Measurements from ENCODE around the gene SV2B. TPM values are rescaled to one million over a fixed set of nuclear protein-coding genes. Genes with fewer than 3 reads are reported as not detected.

Gene SV2B
- total RNA-seq, 1 experiment from 2014 or later, result not detected

GRCh38 chr15:91061230-91061629 lies 38.8 kb upstream of the SV2B start:
- Histone ChIP-seq H4K5ac (ENCODE audit: insufficient read length, low read depth, low read length) (no peak overlapping the region), H3K14ac (ENCODE audit: insufficient read depth, low read length) (no peak overlapping the region), H4K8ac (replicated peaks; ENCODE audit: insufficient read length, low read depth, low read length) (no peak overlapping the region), H2BK15ac (ENCODE audit: low read depth, low read length) (no peak overlapping the region), H3K56ac (ENCODE audit: insufficient read length, low read depth, low read length) (no peak overlapping the region), H2BK20ac (ENCODE audit: low read depth, low read length, poor library complexity, severe bottlenecking) (no peak overlapping the region), H3K9ac (ENCODE audit: extremely low read depth, insufficient read length, low read length) (no peak overlapping the region), H3K23me2 (ENCODE audit: insufficient read length, low read depth, low read length, poor library complexity, severe bottlenecking) (no peaks in the 10 kb centered on the region), H2BK12ac (ENCODE audit: insufficient read length, low read depth, low read length) (no peak overlapping the region), H2BK120ac (ENCODE audit: low read depth, low read length, poor library complexity, severe bottlenecking) (no peak overlapping the region), H4K20me1 (ENCODE audit: control insufficient read depth, insufficient read depth, insufficient read length) (no peaks in the 10 kb centered on the region), H3K27ac (ENCODE audit: insufficient read length, low read depth, low read length) (no peak overlapping the region), H3T11ph (ENCODE audit: low read length) (no peak overlapping the region), H3K79me1 (ENCODE audit: insufficient read depth, low read depth, low read length, poor library complexity, severe bottlenecking) (no peaks in the 10 kb centered on the region), H3K18ac (ENCODE audit: insufficient read length, low read depth, low read length) (no peak overlapping the region), H2BK5ac (ENCODE audit: insufficient read length, low read length) (no peak overlapping the region), H3K23ac (ENCODE audit: insufficient read length, low read depth, low read length) (no peak overlapping the region), H3K4ac (ENCODE audit: low read depth, low read length) (no peak overlapping the region), H3K27me3 (ENCODE audit: insufficient read depth, low read length) (no peaks in the 10 kb centered on the region), H2AK5ac (ENCODE audit: insufficient read length, low read length) (no peak overlapping the region), H3K4me2 (ENCODE audit: insufficient read depth, insufficient read length, low read length) (no peak overlapping the region), H3K79me2 (ENCODE audit: insufficient read depth, low read length) (no peaks in the 10 kb centered on the region; the same call in 1 of the 2 replicates), H4K91ac (ENCODE audit: insufficient read length, low read depth, low read length) (no peak overlapping the region), H3K4me1 (ENCODE audit: insufficient read depth, low read length) (no peaks in the 10 kb centered on the region), H3K9me3 (ENCODE audit: control insufficient read depth, low read depth, low read length) (peaks cover 4% of the 10 kb centered on the region), H2AFZ (ENCODE audit: low read length) (no peak overlapping the region)
- H3K9me3 Mint-ChIP-seq, result peaks cover 7 to 12% of the 10 kb centered on the region in 2 experiments
- H3K36me3 Mint-ChIP-seq (ENCODE audit: insufficient read depth in 1 of 3, low read depth in 3 of 3), result peaks cover 0 to 12% (median 3%) of the 10 kb centered on the region in 3 experiments; a peak in 4 of 7 replicates
- TF ChIP-seq CTCF (conservative IDR thresholded peaks at IDR 0.05), result no peak
- no peak overlapping the region for H3K27ac Mint-ChIP-seq
- H3K4me3 Mint-ChIP-seq, result no peak overlapping the region
- no CpG with 5 or more reads among the region's 2 CpGs for WGBS (ENCODE audit: extremely low coverage, insufficient read length, low lambda C conversion rate)
- H3K27me3 Mint-ChIP-seq (ENCODE audit: low read depth), result peaks cover 31% of the 10 kb centered on the region
- no peak for DNase-seq
- peaks cover 1 to 2% of the 10 kb centered on the region in 2 experiments; a peak in 2 of 4 replicates for H3K4me1 Mint-ChIP-seq

All from H9 (cell line).